Endodermal cell (in vitro differentiated cells): ENCODE measurements around the gene VPS52. TPM values are rescaled to one million over a fixed set of nuclear protein-coding genes. Genes with fewer than 3 reads are reported as not detected.

ENCODE experiments used
- DNase-seq: peaks from one replicate; pipeline ENCODE4 v3.0.0-alpha.2; 2017
- H3K27ac ChIP-seq: 2 replicates; pipeline ENCODE4 v1.5.1; 2013; ENCODE audit warnings: mild to moderate bottlenecking, low read depth, low read length, moderate library complexity
- H3K27me3 ChIP-seq: 2 replicates; pipeline ENCODE4 v1.6.1; 2013; ENCODE audit warnings: mild to moderate bottlenecking, low read length, moderate library complexity; ENCODE audit not compliant: insufficient read depth, control insufficient read depth, poor library complexity, severe bottlenecking
- H3K36me3 ChIP-seq: 2 replicates; pipeline ENCODE4 v1.7.0; 2013; ENCODE audit warnings: mild to moderate bottlenecking, low read length, moderate library complexity; ENCODE audit not compliant: control insufficient read depth, insufficient read depth
- H3K4me1 ChIP-seq: one replicate; pipeline ENCODE4 v1.7.0; 2013; ENCODE audit warnings: low read length; ENCODE audit not compliant: control insufficient read depth, insufficient read depth
- H3K4me3 ChIP-seq: 2 replicates; pipeline ENCODE4 v1.5.1; 2013; ENCODE audit warnings: mild to moderate bottlenecking, low read length, moderate library complexity
- H3K9ac ChIP-seq: 2 replicates; pipeline ENCODE4 v1.6.1; 2013; ENCODE audit warnings: mild to moderate bottlenecking, low read length, moderate library complexity; ENCODE audit not compliant: poor library complexity, severe bottlenecking; ENCODE audit errors: extremely low read depth
- H3K9me3 ChIP-seq: 2 replicates; pipeline ENCODE4 v1.6.1; 2013; ENCODE audit warnings: mild to moderate bottlenecking, low read length, moderate library complexity; ENCODE audit not compliant: control insufficient read depth
- H3K27ac Mint-ChIP-seq: 2 replicates; pipeline ENCODE4 v1.8.0; 2020; ENCODE audit warnings: mixed read lengths
- H3K27me3 Mint-ChIP-seq: 2 replicates; pipeline ENCODE4 v1.8.0; 2021; ENCODE audit warnings: mild to moderate bottlenecking, mixed read lengths; ENCODE audit not compliant: insufficient read depth
- H3K36me3 Mint-ChIP-seq: 2 replicates; pipeline ENCODE4 v1.8.0; 2020; ENCODE audit warnings: low read depth, mixed read lengths
- H3K4me1 Mint-ChIP-seq: 2 replicates; pipeline ENCODE4 v1.8.0; 2020; ENCODE audit warnings: mixed read lengths
- H3K4me3 Mint-ChIP-seq: 2 replicates; pipeline ENCODE4 v1.8.0; 2020; ENCODE audit warnings: mild to moderate bottlenecking, moderate library complexity, mixed read lengths
- H3K9me3 Mint-ChIP-seq: 2 replicates; pipeline ENCODE4 v1.8.0; 2020; ENCODE audit warnings: mild to moderate bottlenecking, mixed read lengths
- CTCF ChIP-seq: fragments of 200-600 bp; sonication (generic); conservative IDR thresholded peaks from 2 replicates; pipeline ENCODE4 v1.5.0; 2021; ENCODE audit warnings: antibody characterized with exemption, mild to moderate bottlenecking
- WGBS, 2 experiments: methylation state at CpG; one replicate each; pipeline versions ENCODE4 v1.1.5 to v1.1.7; 2013; ENCODE audit warnings: missing lambda C conversion rate in 2 of 2, mixed read lengths in 1 of 2; ENCODE audit not compliant: insufficient coverage in 1 of 2, insufficient read length in 1 of 2; 5-methylcytosine and 5-hydroxymethylcytosine counted together
- total RNA-seq, 2 donors: library from RNA; stranded (reverse); fragmentation: NEBNext Ultra II Directional in 1 of 2; extraction: Animal tissue kit (Norgen Biotek cat#: 25700) in 1 of 2; gene quantifications; 2 replicates in 1 of 2; 3 replicates in 1 of 2; pipeline ENCODE4 v1.2.1, GENCODE V29; 2021

The VPS52 gene
- total RNA-seq, 2 donors from 2014 or later, result 51.4 to 63.9 TPM

GRCh38 chr6:33320315-33321181, 48.9 kb upstream of the VPS52 start:
- Mint-ChIP-seq H3K27ac (peak overlapping the region; percentile 78), H3K4me3 (peak overlapping the region; percentile 98), H3K9me3 (no peaks in the 10 kb centered on the region)

GRCh38 chr6:33319939-33320314, 48.3 kb upstream of the VPS52 start:
- no peak overlapping the region for H3K9ac ChIP-seq

More at GRCh38 chr6:33320315-33321181, 48.9 kb upstream of the VPS52 start:
- peaks cover 36% of the 10 kb centered on the region for H3K36me3 Mint-ChIP-seq
- WGBS, 2 experiments, result 92 to 93% methylated on average over 31 to 32 of the region's 32 CpGs
- no peak for DNase-seq
- peaks cover 30% of the 10 kb centered on the region for H3K36me3 ChIP-seq
- peaks cover 37% of the 10 kb centered on the region for H3K4me1 Mint-ChIP-seq
- peak overlapping the region; percentile 97 for H3K4me3 ChIP-seq
- H3K27me3 ChIP-seq, result no peaks in the 10 kb centered on the region
- no peak for TF ChIP-seq CTCF
- H3K9me3 ChIP-seq, result no peaks in the 10 kb centered on the region
- H3K9ac ChIP-seq, result no peak overlapping the region
- H3K27ac ChIP-seq, result no peak overlapping the region
- H3K27me3 Mint-ChIP-seq, result no peaks in the 10 kb centered on the region
- peaks cover 17% of the 10 kb centered on the region for H3K4me1 ChIP-seq

GRCh38 chr6:33318426-33319073, 46.9 kb upstream of the VPS52 start:
- peaks cover 36% of the 10 kb centered on the region for H3K36me3 Mint-ChIP-seq
- Histone ChIP-seq H3K27ac (peak overlapping the region; percentile 55), H3K9me3 (no peaks in the 10 kb centered on the region), H3K4me1 (peaks cover 17% of the 10 kb centered on the region), H3K4me3 (peak overlapping the region; percentile 89), H3K36me3 (peaks cover 30% of the 10 kb centered on the region), H3K9ac (peak overlapping the region; percentile 31), H3K27me3 (peaks cover 5% of the 10 kb centered on the region)
- H3K4me1 Mint-ChIP-seq, result peaks cover 36% of the 10 kb centered on the region
- peak; percentile 42 for DNase-seq
- peak overlapping the region; percentile 87 for H3K4me3 Mint-ChIP-seq
- no peaks in the 10 kb centered on the region for H3K9me3 Mint-ChIP-seq
- 71 to 75% methylated on average over 4 to 8 of the region's 8 CpGs for WGBS, 2 experiments
- H3K27me3 Mint-ChIP-seq, result peaks cover 7% of the 10 kb centered on the region
- no peak for TF ChIP-seq CTCF
- peak overlapping the region; percentile 99 for H3K27ac Mint-ChIP-seq

More at GRCh38 chr6:33319939-33320314, 48.3 kb upstream of the VPS52 start:
- Histone ChIP-seq H3K4me3 (no peak overlapping the region), H3K36me3 (peaks cover 30% of the 10 kb centered on the region), H3K9me3 (no peaks in the 10 kb centered on the region), H3K4me1 (peaks cover 17% of the 10 kb centered on the region), H3K27me3 (no peaks in the 10 kb centered on the region), H3K27ac (no peak overlapping the region)
- H3K4me1 Mint-ChIP-seq, result peaks cover 37% of the 10 kb centered on the region
- H3K4me3 Mint-ChIP-seq, result no peak overlapping the region
- no peak for TF ChIP-seq CTCF
- H3K27me3 Mint-ChIP-seq, result peaks cover under 1% of the 10 kb centered on the region
- H3K9me3 Mint-ChIP-seq, result no peaks in the 10 kb centered on the region
- H3K27ac Mint-ChIP-seq, result peak overlapping the region; percentile 78
- 75 to 95% methylated on average over 1 to 3 of the region's 3 CpGs for WGBS, 2 experiments
- DNase-seq, result no peak
- H3K36me3 Mint-ChIP-seq, result peaks cover 36% of the 10 kb centered on the region
